HG02885 (cell line): ENCODE results near the gene ZNF438.
"Not testable (repeated sequence)": the region's sequence is repeated elsewhere in the genome, so short reads cannot be mapped to it uniquely, and the experiment has no call there.

Experiments
- ATAC-seq: cut with Tn5 transposase; IDR thresholded peaks from one replicate; pipeline ENCODE4 v1.9.1; 2021; ENCODE audit warnings: mild to moderate bottlenecking; ENCODE audit not compliant: unreplicated experiment, poor library complexity

The ZNF438 gene

GRCh38 chr10:30963992-30964930 is 67.4 kb downstream of the ZNF438 start:
- ATAC-seq: no peak

DNA sequence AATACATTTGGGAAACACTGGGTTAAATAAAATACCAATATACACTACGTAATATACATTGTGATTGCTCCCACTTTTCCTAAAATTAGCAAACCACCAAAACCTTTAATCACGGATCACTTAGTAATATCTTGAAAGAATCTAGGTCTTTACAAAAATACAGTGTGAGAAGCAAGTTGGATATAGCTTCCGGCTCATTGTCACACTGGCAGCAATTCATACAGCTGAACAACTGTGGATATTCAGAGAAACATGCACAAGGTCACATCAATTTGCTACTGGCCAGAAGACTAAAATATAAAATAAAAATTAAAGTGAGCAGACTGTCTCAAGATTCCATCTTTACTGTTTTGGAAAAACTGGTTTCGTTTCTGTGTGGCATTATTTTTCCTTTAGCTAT is 69.1 kb downstream of the ZNF438 start:
- no peak for ATAC-seq

DNA sequence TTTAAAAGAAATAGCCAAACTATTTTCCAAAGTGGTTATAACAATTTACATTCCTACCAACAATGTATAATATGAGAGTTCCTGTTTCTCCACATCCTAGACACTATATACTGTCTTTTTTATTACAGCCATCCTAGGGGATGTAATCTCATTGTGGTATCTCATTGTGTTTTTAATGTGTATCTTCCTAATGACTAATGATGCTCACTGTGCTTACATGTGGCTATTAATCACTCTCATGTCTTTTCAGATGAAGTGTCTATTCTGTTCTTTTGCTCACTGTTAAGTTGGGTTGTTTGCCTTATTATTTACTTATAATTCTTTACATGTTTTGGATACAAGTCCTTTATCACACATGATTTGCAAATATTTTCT is 71.8 kb downstream of the ZNF438 start:
- ATAC-seq: peak; percentile 15

DNA sequence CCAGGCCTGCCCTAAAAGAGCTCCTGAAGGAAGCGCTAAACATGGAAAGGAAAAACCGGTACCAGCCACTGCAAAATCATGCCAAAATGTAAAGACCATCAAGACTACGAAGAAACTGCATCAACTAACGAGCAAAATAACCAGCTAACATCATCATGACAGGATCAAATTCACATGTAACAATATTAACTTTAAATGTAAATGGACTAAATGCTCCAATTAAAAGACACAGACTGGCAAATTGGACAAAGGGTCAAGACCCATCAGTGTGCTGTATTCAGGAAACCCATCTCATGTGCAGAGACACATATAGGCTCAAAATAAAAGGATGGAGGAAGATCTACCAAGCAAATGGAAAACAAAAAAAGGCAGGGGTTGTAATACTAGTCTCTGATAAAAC is 82.4 kb downstream of the ZNF438 start:
- not testable (repeated sequence) for ATAC-seq

DNA sequence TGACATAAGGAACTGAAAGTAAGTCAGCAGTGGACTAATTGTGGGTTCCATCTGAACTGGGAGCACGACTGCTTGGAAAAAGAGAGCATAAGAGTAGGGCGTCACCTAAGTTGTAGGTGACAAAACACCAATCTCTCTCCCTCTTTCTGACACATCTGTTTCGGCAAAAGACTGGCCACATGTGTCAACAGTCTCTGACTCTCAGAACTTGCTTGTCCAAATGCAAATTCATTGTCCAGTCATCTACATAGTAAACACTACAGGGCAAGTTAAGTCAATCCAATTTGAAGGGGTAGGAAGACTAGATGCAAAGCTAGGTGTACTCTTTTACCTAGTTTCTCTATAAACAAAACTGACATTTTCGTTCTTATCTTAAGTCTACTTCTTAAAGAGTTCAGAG is 87.7 kb downstream of the ZNF438 start:
- ATAC-seq: no peak

- ATAC-seq: no peak
Measured at GRCh38 chr10:30943451-30943850, 88.2 kb downstream of the ZNF438 start.

- no peak for ATAC-seq
Measured at GRCh38 chr10:30940256-30940655, 91.4 kb downstream of the ZNF438 start.

DNA sequence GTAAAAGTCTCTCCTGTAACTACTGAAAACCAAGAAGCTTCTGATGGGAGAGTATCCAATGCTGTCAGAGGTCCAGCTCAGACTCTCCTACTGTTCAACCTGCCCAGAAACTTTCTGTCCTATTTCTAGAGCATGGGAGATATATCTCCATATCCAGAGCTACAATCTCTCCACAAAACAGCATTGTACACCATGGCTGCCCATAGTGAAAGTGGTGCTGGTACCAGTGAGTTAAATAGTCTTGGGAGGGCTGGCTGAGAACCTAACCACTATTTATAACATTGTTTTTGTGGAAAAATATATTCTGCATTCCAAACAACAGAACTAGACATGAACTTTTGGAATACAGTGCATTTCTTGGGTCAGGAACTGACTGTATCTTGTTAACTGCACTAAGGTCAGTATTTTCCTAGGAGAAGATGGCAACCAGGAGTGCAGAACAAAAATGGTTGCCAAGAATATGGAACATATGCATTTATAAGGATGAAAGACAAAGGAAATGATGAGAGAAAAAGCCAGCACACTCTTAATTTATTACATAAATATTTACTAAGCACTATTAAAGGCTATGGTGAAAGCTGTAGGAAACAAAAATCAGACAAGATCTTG is 91.9 kb downstream of the ZNF438 start:
- no peak for ATAC-seq

GRCh38 chr10:30935078-30935477 is 96.6 kb downstream of the ZNF438 start:
- ATAC-seq: no peak

DNA sequence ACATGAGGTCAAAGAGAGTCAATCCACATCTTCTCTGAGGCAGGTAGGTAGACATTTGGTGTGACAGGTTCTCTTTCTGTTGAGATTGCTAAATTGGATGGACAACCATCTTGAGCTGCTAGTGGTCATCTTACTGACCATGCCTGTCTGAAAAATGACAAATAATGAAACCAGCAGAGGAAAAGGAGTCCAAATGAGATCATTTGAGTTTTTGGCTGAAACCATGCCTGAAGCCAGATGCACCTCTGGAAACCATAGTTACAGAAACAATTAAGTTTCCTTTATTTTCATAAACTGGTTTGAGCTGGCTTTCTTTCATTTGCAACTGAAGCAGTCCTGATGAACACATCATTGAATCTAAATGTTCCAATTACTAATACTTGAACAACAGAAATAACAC is 100.6 kb downstream of the ZNF438 start:
- no peak for ATAC-seq

DNA sequence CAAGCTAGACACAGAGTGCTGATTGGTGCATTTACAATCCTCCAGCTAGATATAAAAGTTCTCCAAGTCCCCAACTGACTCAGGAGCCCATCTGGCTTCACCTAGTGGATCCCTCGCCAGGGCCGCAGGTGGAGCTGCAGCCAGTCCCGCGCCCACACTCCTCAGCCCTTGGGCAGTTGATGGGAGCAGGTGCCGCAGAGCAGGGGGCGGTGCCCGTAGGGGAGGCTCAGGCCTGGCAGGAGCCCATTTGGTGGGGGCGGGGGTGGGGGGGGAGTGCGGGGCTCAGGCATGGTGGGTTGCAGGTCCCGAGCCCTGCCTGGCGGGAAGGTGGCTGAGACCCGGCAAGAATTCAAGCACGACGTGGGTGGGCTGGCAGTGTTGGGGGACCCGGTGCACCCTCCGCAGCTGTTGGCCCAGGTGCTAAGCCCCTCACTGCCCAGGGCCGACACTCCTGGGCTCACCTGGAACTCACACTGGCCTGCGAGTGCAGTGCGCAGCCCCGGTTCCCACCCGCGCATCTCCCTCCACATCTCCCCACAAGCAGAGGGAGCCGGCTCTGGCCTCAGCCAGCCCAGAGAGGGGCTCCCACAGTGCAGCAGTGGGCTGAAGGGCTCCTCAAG is 101.7 kb downstream of the ZNF438 start:
- ATAC-seq: no peak

DNA sequence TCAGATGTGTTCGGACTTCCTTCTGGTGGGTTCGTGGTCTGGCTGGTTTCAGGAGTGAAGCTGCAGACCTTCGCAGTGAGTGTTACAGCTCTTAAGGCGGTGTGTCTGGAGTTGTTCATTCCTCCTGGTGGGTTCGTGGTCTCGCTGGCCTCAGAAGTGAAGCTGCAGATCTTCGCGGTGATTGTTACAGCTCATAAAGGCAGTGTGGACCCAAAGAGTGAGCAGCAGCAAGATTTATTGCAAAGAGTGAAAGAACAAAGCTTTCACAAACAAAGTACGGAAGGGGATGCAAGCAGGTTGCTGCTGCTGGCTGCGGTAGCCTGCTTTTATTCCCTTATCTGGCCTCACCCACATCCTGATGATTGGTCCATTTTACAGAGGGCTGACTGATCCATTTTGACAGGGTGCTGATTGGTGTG is 102.3 kb downstream of the ZNF438 start:
- not testable (repeated sequence) for ATAC-seq

DNA sequence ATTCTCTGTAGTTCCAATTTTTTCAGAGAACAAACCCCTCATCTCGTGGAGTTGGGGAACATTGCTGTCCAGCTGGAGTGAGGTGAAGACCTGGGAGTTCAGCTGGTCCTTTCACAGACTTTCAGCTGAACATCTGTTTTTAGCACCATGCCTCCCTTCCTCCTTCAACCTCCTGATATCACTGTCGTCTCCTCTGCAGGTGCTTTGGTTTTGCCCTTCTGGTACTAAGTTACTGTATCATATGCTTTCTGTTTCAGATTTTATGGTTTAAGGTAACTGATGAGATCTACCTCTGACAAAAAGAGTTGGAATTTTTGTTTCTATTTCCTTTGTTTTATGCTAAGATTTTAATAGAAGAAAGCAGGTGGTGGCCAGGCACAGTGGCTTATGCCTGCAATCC is 102.9 kb downstream of the ZNF438 start:
- ATAC-seq: peak; percentile 67

DNA sequence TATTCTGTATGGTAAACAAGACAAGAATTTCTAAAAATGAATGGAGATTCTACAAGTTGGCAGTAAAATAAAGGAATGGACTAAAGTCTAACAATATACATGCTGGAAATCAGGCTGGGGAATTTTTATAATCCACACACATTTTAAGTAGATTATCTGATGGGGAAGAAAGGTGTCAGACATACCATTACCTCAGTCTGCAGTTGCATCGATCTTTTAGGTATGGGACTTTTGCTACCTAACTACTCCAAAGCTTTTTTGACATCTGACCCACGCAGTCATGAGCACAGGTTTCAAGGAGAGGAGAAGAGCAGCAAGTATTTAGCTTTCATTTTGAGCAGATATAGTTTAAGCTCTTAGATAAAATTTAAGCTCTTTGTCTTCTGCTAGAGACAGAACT is 113.0 kb downstream of the ZNF438 start:
- no peak for ATAC-seq

GRCh38 chr10:30917789-30918188 is 113.9 kb downstream of the ZNF438 start:
- no peak for ATAC-seq

- ATAC-seq: no peak
Measured at GRCh38 chr10:30917067-30917466, 114.6 kb downstream of the ZNF438 start.

- no peak for ATAC-seq
Measured at GRCh38 chr10:30915146-30915545, 116.5 kb downstream of the ZNF438 start.

- ATAC-seq: no peak
Measured at GRCh38 chr10:30911303-30911863, 120.3 kb downstream of the ZNF438 start.

- no peak for ATAC-seq
Measured at GRCh38 chr10:30903397-30904138, 128.1 kb downstream of the ZNF438 start.

GRCh38 chr10:30902621-30903396 is 128.9 kb downstream of the ZNF438 start:
- ATAC-seq: no peak
